Smooth muscle cell (in vitro differentiated cells): ENCODE measurements around the gene SCN4B. TPM values are rescaled to one million over a fixed set of nuclear protein-coding genes. Genes with fewer than 3 reads are reported as not detected.

Source experiments
- DNase-seq: peaks from one replicate; lab custom pipeline; 2025; ENCODE audit not compliant: unreplicated experiment; lab: John Stamatoyannopoulos, UW
- H2AFZ ChIP-seq: fragments of 200-600 bp; sonication (generic); 2 replicates; pipeline ENCODE4 v1.6.0; 2016; ENCODE audit warnings: antibody characterized with exemption, low read depth, mild to moderate bottlenecking
- H3F3A ChIP-seq: fragments of 200-600 bp; sonication (generic); 2 replicates; pipeline ENCODE4 v1.6.0; 2017; ENCODE audit warnings: antibody characterized with exemption, low read depth
- H3K27ac ChIP-seq: fragments of 200-600 bp; sonication (generic); 2 replicates; pipeline ENCODE4 v1.5.1; 2016; ENCODE audit warnings: low read depth, mild to moderate bottlenecking
- H3K27me3 ChIP-seq: fragments of 200-600 bp; sonication (generic); 2 replicates; pipeline ENCODE4 v1.6.1; 2016; ENCODE audit warnings: low read depth, mild to moderate bottlenecking
- H3K36me3 ChIP-seq: fragments of 200-600 bp; sonication (generic); 2 replicates; pipeline ENCODE4 v1.5.1; 2016; ENCODE audit warnings: low read depth
- H3K4me1 ChIP-seq: fragments of 200-600 bp; sonication (generic); 2 replicates; pipeline ENCODE4 v1.5.1; 2016; ENCODE audit warnings: low read depth
- H3K4me2 ChIP-seq: fragments of 200-600 bp; sonication (generic); 2 replicates; pipeline ENCODE4 v1.6.0; 2016; ENCODE audit warnings: mild to moderate bottlenecking
- H3K4me3 ChIP-seq: fragments of 200-600 bp; sonication (generic); 2 replicates; pipeline ENCODE4 v1.5.1; 2016; ENCODE audit warnings: mild to moderate bottlenecking
- H3K79me2 ChIP-seq: fragments of 200-600 bp; sonication (generic); 2 replicates; pipeline ENCODE4 v1.6.0; 2016; ENCODE audit warnings: low read depth, mild to moderate bottlenecking
- H3K9ac ChIP-seq: fragments of 200-600 bp; sonication (generic); 2 replicates; pipeline ENCODE4 v1.6.0; 2016; ENCODE audit warnings: low read depth
- H3K9me3 ChIP-seq: fragments of 200-600 bp; sonication (generic); replicated peaks from 2 replicates; pipeline ENCODE4 v1.5.1; 2016; ENCODE audit warnings: low read depth
- H4K20me1 ChIP-seq: fragments of 200-600 bp; sonication (generic); 2 replicates; pipeline ENCODE4 v1.6.0; 2016; ENCODE audit warnings: low read depth
- WGBS: methylation state at CpG from one replicate; pipeline ENCODE4 v1.1.7; 2016; ENCODE audit warnings: low lambda C conversion rate; 5-methylcytosine and 5-hydroxymethylcytosine counted together
- polyA plus RNA-seq: library from polyadenylated mRNA; unstranded; fragments of >200 nt; fragmentation: Nextera tagmentation; extraction: Ambion mirVana; gene quantifications from 2 replicates; pipeline ENCODE4 v1.2.1, GENCODE V29; 2016
- total RNA-seq: library from RNA; depleted of rRNA; stranded (reverse); fragments of >200 nt; gene quantifications from 2 replicates; pipeline ENCODE4 v1.2.3, GENCODE V29; 2014
- TF ChIP-seq, protein P1 (sequence below): fragments of 200-600 bp; sonication (generic); IDR thresholded peaks from 2 replicates; pipeline ENCODE4 v1.5.1; 2017; ENCODE audit warnings: borderline replicate concordance, mild to moderate bottlenecking, antibody characterized with exemption; ENCODE audit not compliant: insufficient read depth, poor library complexity, severe bottlenecking

The SCN4B gene
- total and polyA plus RNA-seq, 2 experiments from 2014 or later, result not detected

- no peak overlapping the region for H3K9ac ChIP-seq
- no peak overlapping the region for H2AFZ ChIP-seq
- DNase-seq, result no peak
- H3K9me3 ChIP-seq, result no peaks in the 10 kb centered on the region
- TF ChIP-seq, protein P1, sequence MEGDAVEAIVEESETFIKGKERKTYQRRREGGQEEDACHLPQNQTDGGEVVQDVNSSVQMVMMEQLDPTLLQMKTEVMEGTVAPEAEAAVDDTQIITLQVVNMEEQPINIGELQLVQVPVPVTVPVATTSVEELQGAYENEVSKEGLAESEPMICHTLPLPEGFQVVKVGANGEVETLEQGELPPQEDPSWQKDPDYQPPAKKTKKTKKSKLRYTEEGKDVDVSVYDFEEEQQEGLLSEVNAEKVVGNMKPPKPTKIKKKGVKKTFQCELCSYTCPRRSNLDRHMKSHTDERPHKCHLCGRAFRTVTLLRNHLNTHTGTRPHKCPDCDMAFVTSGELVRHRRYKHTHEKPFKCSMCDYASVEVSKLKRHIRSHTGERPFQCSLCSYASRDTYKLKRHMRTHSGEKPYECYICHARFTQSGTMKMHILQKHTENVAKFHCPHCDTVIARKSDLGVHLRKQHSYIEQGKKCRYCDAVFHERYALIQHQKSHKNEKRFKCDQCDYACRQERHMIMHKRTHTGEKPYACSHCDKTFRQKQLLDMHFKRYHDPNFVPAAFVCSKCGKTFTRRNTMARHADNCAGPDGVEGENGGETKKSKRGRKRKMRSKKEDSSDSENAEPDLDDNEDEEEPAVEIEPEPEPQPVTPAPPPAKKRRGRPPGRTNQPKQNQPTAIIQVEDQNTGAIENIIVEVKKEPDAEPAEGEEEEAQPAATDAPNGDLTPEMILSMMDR, result no peak
- no peaks in the 10 kb centered on the region for H3K79me2 ChIP-seq
- H3K27ac ChIP-seq, result no peak overlapping the region
- H4K20me1 ChIP-seq, result no peaks in the 10 kb centered on the region
- no peaks in the 10 kb centered on the region for H3K4me1 ChIP-seq
- H3K36me3 ChIP-seq, result no peaks in the 10 kb centered on the region
- peaks cover 53% of the 10 kb centered on the region for H3K27me3 ChIP-seq
- H3K4me3 ChIP-seq, result no peak overlapping the region
- no peak overlapping the region for H3K4me2 ChIP-seq
- no peaks in the 10 kb centered on the region for H3F3A ChIP-seq
- 55% methylated on average over 10 of the region's 10 CpGs for WGBS
Measured at GRCh38 chr11:118138839-118139420, 13.7 kb downstream of the SCN4B start.

DNA sequence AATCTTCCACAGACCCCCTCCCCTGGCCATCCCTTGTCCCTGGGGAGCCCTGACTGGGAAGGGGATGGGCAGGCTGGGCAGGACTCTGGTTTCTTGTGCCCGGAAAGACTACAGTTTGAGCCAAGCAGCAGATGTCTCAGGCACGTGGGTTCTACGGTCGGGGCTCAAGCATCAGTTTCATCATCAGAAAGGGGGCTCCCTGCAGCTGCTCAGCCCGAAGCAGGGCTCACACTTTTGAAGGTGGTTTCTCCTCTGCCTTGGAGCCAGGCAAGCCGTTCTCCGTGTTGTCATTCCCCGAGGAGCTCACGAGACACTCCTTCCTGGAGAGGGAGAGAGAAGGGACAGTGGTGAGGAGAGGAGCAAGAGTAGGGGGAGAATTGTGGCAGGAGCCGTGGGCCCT is 15.8 kb downstream of the SCN4B start:
- Histone ChIP-seq H3K9me3 (no peaks in the 10 kb centered on the region), H4K20me1 (no peaks in the 10 kb centered on the region), H3K36me3 (no peaks in the 10 kb centered on the region), H3K4me2 (no peak overlapping the region), H3K9ac (no peak overlapping the region), H2AFZ (no peak overlapping the region), H3K27ac (no peak overlapping the region), H3K79me2 (no peaks in the 10 kb centered on the region), H3K4me3 (no peak overlapping the region), H3K4me1 (no peaks in the 10 kb centered on the region), H3F3A (no peaks in the 10 kb centered on the region), H3K27me3 (peaks cover 44% of the 10 kb centered on the region)
- TF ChIP-seq, protein P1, result no peak
- WGBS, result 84% methylated on average over 10 of the region's 10 CpGs
- DNase-seq, result no peak

DNA sequence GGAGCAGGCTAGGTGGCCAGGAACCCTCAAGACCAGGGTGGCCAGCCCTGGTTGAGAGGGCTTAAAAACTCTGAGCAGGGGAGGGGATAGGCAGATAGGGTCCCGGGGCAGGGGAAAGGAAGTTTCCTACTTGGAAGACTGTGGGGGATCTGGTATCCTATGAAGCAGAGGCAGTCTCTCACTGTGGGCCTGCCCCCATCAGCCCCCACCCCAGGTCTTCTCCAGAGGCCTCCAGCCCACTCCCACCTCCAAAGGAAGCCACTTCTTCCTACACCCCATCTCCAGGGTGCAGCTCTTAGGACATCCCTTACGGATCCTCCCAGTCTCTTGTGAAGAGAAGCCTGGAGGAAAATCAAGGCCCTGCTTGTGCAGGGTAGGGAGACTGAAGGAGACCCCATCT is 16.3 kb downstream of the SCN4B start:
- TF ChIP-seq, protein P1, result no peak
- no peak for DNase-seq
- H3K9ac ChIP-seq, result no peak overlapping the region
- H3K36me3 ChIP-seq, result no peaks in the 10 kb centered on the region
- H3K79me2 ChIP-seq, result no peaks in the 10 kb centered on the region
- H3F3A ChIP-seq, result no peaks in the 10 kb centered on the region
- H3K4me3 ChIP-seq, result no peak overlapping the region
- no peak overlapping the region for H3K27ac ChIP-seq
- no peak overlapping the region for H3K4me2 ChIP-seq
- H3K27me3 ChIP-seq, result peaks cover 40% of the 10 kb centered on the region
- H3K4me1 ChIP-seq, result no peaks in the 10 kb centered on the region
- no peak overlapping the region for H2AFZ ChIP-seq
- no peaks in the 10 kb centered on the region for H3K9me3 ChIP-seq
- no peaks in the 10 kb centered on the region for H4K20me1 ChIP-seq
- 88% methylated on average over 2 of the region's 2 CpGs for whole genome bisulfite sequencing

GRCh38 chr11:118135796-118136165 is 16.8 kb downstream of the SCN4B start:
- Histone ChIP-seq H3K9ac (no peak overlapping the region), H3K4me2 (no peak overlapping the region), H3K79me2 (no peaks in the 10 kb centered on the region), H3K36me3 (no peaks in the 10 kb centered on the region), H3K27me3 (peaks cover 36% of the 10 kb centered on the region), H3K27ac (no peak overlapping the region), H3K9me3 (no peaks in the 10 kb centered on the region), H2AFZ (no peak overlapping the region), H3K4me3 (no peak overlapping the region), H4K20me1 (no peaks in the 10 kb centered on the region), H3F3A (no peaks in the 10 kb centered on the region), H3K4me1 (no peaks in the 10 kb centered on the region)
- no peak for DNase-seq
- WGBS, result 79% methylated on average over 4 of the region's 5 CpGs
- TF ChIP-seq, protein P1, result no peak
